Mesendoderm (in vitro differentiated cells): ENCODE measurements around the gene GNG12.
A peak's percentile ranks its signal among the peaks of the same experiment; 100 is the strongest.

Experiments used
- DNase-seq: peaks from one replicate; pipeline ENCODE4 v3.0.0; 2013
- H2AK5ac ChIP-seq: 2 replicates; pipeline ENCODE4 v1.6.1; 2013; ENCODE audit warnings: low read length, inconsistent platforms
- H2BK120ac ChIP-seq: 2 replicates; pipeline ENCODE4 v1.6.1; 2013; ENCODE audit warnings: low read depth, mild to moderate bottlenecking, low read length, moderate library complexity, mixed read lengths
- H2BK15ac ChIP-seq: replicated peaks from 2 replicates; pipeline ENCODE4 v1.6.1; 2013; ENCODE audit warnings: low read depth, mild to moderate bottlenecking, moderate library complexity
- H2BK5ac ChIP-seq: 2 replicates; pipeline ENCODE4 v1.6.1; 2013; ENCODE audit warnings: low read length, inconsistent platforms
- H3K18ac ChIP-seq: 2 replicates; pipeline ENCODE4 v1.6.1; 2013; ENCODE audit warnings: mild to moderate bottlenecking, low read length, mixed read lengths
- H3K23ac ChIP-seq: one replicate; pipeline ENCODE4 v1.6.1; 2013; ENCODE audit warnings: low read length
- H3K27ac ChIP-seq: 2 replicates; pipeline ENCODE4 v1.5.1; 2013; ENCODE audit warnings: low read depth, mild to moderate bottlenecking, inconsistent platforms, low read length, moderate library complexity
- H3K27me3 ChIP-seq: 2 replicates; pipeline ENCODE4 v1.6.1; 2013; ENCODE audit warnings: low read length, control low read depth, mild to moderate bottlenecking, inconsistent platforms; ENCODE audit not compliant: insufficient read depth, poor library complexity
- H3K36me3 ChIP-seq: 2 replicates; pipeline ENCODE4 v1.6.1; 2013; ENCODE audit warnings: low read length, inconsistent platforms; ENCODE audit not compliant: control insufficient read depth, insufficient read depth
- H3K4ac ChIP-seq: one replicate; pipeline ENCODE4 v1.6.1; 2013; ENCODE audit warnings: low read depth, mild to moderate bottlenecking, low read length, moderate library complexity
- H3K4me1 ChIP-seq: 2 replicates; pipeline ENCODE4 v1.6.1; 2013; ENCODE audit warnings: low read depth, low read length, inconsistent platforms; ENCODE audit not compliant: control insufficient read depth
- H3K4me2 ChIP-seq: 2 replicates; pipeline ENCODE4 v1.6.1; 2013; ENCODE audit warnings: low read length
- H3K4me3 ChIP-seq: 2 replicates; pipeline ENCODE4 v1.5.1; 2013; ENCODE audit warnings: mild to moderate bottlenecking, low read length
- H3K56ac ChIP-seq: one replicate; pipeline ENCODE4 v1.6.1; 2013; ENCODE audit warnings: low read length
- H3K79me1 ChIP-seq: 2 replicates; pipeline ENCODE4 v1.6.1; 2013; ENCODE audit warnings: low read length, inconsistent platforms
- H3K79me2 ChIP-seq: 2 replicates; pipeline ENCODE4 v1.6.1; 2013; ENCODE audit warnings: mild to moderate bottlenecking, low read length; ENCODE audit not compliant: control insufficient read depth, insufficient read depth
- H3K9ac ChIP-seq: 2 replicates; pipeline ENCODE4 v1.6.1; 2013; ENCODE audit warnings: low read length, inconsistent platforms
- H4K5ac ChIP-seq: one replicate; pipeline ENCODE4 v1.6.1; 2013; ENCODE audit warnings: low read length
- H4K8ac ChIP-seq: one replicate; pipeline ENCODE4 v1.6.1; 2013; ENCODE audit warnings: low read depth, mild to moderate bottlenecking, control low read depth, low read length, moderate library complexity
- WGBS: extraction: QIAGEN DNeasy Blood & Tissue Kit; methylation state at CpG from one replicate; pipeline ENCODE4 v1.1.7; 2013; ENCODE audit warnings: low lambda C conversion rate, missing lambda C conversion rate; ENCODE audit not compliant: insufficient coverage; ENCODE audit errors: extremely low coverage; 5-methylcytosine and 5-hydroxymethylcytosine counted together

Gene GNG12

GRCh38 chr1:67761091-67761490, 72.2 kb downstream of the GNG12 start:
- H3K36me3 ChIP-seq = no peaks in the 10 kb centered on the region
- no peak for DNase-seq
- H3K79me1 ChIP-seq = no peaks in the 10 kb centered on the region
- H2BK5ac ChIP-seq = no peak overlapping the region
- no peaks in the 10 kb centered on the region for H3K79me2 ChIP-seq
- H3K4me2 ChIP-seq = no peak overlapping the region
- no peak overlapping the region for H3K4ac ChIP-seq
- peaks cover 3% of the 10 kb centered on the region for H3K4me1 ChIP-seq
- no peak overlapping the region for H3K56ac ChIP-seq
- H4K5ac ChIP-seq = no peak overlapping the region
- H2BK15ac ChIP-seq = no peak overlapping the region
- H2AK5ac ChIP-seq = no peak overlapping the region
- H3K18ac ChIP-seq = no peak overlapping the region
- H4K8ac ChIP-seq = no peak overlapping the region
- no peak overlapping the region for H3K23ac ChIP-seq
- H3K27me3 ChIP-seq = no peaks in the 10 kb centered on the region
- WGBS = no CpG with 5 or more reads among the region's 2 CpGs
- H2BK120ac ChIP-seq = no peak overlapping the region
- H3K4me3 ChIP-seq = no peak overlapping the region
- no peak overlapping the region for H3K27ac ChIP-seq
- no peak overlapping the region for H3K9ac ChIP-seq

- no peak overlapping the region for H3K18ac ChIP-seq
- no peak overlapping the region for H2BK120ac ChIP-seq
- H3K36me3 ChIP-seq = no peaks in the 10 kb centered on the region
- H3K27me3 ChIP-seq = no peaks in the 10 kb centered on the region
- no peak overlapping the region for H3K4ac ChIP-seq
- peak overlapping the region; percentile 69 for H3K56ac ChIP-seq
- H3K4me2 ChIP-seq = no peak overlapping the region
- no peak overlapping the region for H3K9ac ChIP-seq
- peak overlapping the region; percentile 76 for H2AK5ac ChIP-seq
- H3K4me3 ChIP-seq = no peak overlapping the region
- H3K79me1 ChIP-seq = no peaks in the 10 kb centered on the region
- no peaks in the 10 kb centered on the region for H3K79me2 ChIP-seq
- peak; percentile 72 for DNase-seq
- no peak overlapping the region for H3K23ac ChIP-seq
- WGBS = no CpG with 5 or more reads among the region's 14 CpGs
- H3K27ac ChIP-seq = no peak overlapping the region
- no peak overlapping the region for H2BK5ac ChIP-seq
- H4K5ac ChIP-seq = no peak overlapping the region
- no peak overlapping the region for H2BK15ac ChIP-seq
- no peak overlapping the region for H4K8ac ChIP-seq
- H3K4me1 ChIP-seq = peaks cover 3% of the 10 kb centered on the region
These were observed 73.0 kb downstream of the GNG12 start for GRCh38 chr1:67760030-67760821.

GRCh38 chr1:67759692-67760029, 73.6 kb downstream of the GNG12 start:
- Histone ChIP-seq H2BK15ac (no peak overlapping the region), H2BK120ac (no peak overlapping the region), H3K23ac (no peak overlapping the region), H3K36me3 (no peaks in the 10 kb centered on the region), H3K79me2 (no peaks in the 10 kb centered on the region), H3K4me2 (no peak overlapping the region), H4K8ac (no peak overlapping the region), H2AK5ac (no peak overlapping the region), H3K27me3 (no peaks in the 10 kb centered on the region), H3K4me1 (peaks cover 3% of the 10 kb centered on the region), H3K4ac (no peak overlapping the region), H3K4me3 (no peak overlapping the region), H2BK5ac (no peak overlapping the region), H3K18ac (no peak overlapping the region), H3K9ac (no peak overlapping the region), H3K79me1 (no peaks in the 10 kb centered on the region), H3K56ac (peak overlapping the region; percentile 37), H3K27ac (no peak overlapping the region), H4K5ac (no peak overlapping the region)
- DNase-seq = no peak

DNA sequence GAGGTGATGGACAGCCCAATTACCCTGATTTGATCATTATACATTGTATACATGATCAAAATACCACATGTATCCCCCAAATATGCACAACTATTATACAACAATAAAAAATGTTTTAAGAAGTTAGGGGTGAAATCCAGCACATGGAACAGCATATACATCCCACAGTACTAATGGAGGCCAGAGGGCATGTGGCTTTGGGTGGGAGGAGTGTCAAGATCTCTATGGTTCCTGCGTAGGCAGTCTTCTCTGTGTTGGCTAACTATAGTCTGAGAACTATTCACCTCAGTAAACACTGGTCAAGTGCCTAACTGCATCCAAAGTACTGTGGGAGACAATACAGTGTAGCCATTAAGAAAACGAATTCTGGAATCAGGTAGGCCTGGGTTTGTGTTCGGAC, 74.2 kb downstream of the GNG12 start:
- Histone ChIP-seq H3K79me1 (no peaks in the 10 kb centered on the region), H3K27ac (no peak overlapping the region), H3K18ac (no peak overlapping the region), H3K36me3 (no peaks in the 10 kb centered on the region), H3K23ac (no peak overlapping the region), H2BK15ac (no peak overlapping the region), H4K8ac (no peak overlapping the region), H2AK5ac (no peak overlapping the region), H3K4me3 (no peak overlapping the region), H3K79me2 (no peaks in the 10 kb centered on the region), H4K5ac (no peak overlapping the region), H3K4me1 (peaks cover 3% of the 10 kb centered on the region), H2BK120ac (no peak overlapping the region), H3K56ac (no peak overlapping the region), H3K4me2 (no peak overlapping the region), H2BK5ac (no peak overlapping the region), H3K4ac (no peak overlapping the region), H3K9ac (no peak overlapping the region), H3K27me3 (no peaks in the 10 kb centered on the region)
- WGBS = no CpG with 5 or more reads among the region's 3 CpGs
- DNase-seq = no peak

DNA sequence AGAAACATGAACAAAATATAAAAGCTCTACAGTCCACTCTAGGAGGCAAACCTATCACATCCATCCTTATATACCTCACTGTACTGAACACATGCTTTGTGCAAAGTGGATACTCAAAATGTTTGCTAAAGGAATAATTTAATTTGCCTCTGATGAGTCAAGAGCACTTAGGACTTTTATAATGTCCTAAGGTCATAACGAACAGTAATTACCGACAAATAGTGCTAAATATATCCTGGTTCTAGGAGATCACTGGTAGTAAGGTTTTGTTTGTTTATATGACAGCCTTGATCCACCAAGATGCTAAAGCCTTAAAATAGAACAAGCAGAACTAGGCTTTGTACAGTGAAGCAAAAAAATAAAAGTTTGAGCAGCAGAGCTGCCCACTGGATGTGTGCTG, 77.6 kb downstream of the GNG12 start:
- no peak overlapping the region for H2AK5ac ChIP-seq
- no peaks in the 10 kb centered on the region for H3K79me1 ChIP-seq
- peaks cover 10% of the 10 kb centered on the region for H3K4me1 ChIP-seq
- no peak overlapping the region for H3K56ac ChIP-seq
- H2BK120ac ChIP-seq = no peak overlapping the region
- no peak overlapping the region for H3K4ac ChIP-seq
- H2BK5ac ChIP-seq = no peak overlapping the region
- H4K8ac ChIP-seq = no peak overlapping the region
- no peak overlapping the region for H3K9ac ChIP-seq
- WGBS = no CpG with 5 or more reads among the region's 2 CpGs
- no peak overlapping the region for H3K4me3 ChIP-seq
- H3K79me2 ChIP-seq = no peaks in the 10 kb centered on the region
- H4K5ac ChIP-seq = no peak overlapping the region
- H3K23ac ChIP-seq = no peak overlapping the region
- H2BK15ac ChIP-seq = no peak overlapping the region
- DNase-seq = no peak
- no peak overlapping the region for H3K27ac ChIP-seq
- H3K36me3 ChIP-seq = no peaks in the 10 kb centered on the region
- H3K4me2 ChIP-seq = no peak overlapping the region
- no peak overlapping the region for H3K18ac ChIP-seq
- no peaks in the 10 kb centered on the region for H3K27me3 ChIP-seq

- H3K56ac ChIP-seq = no peak overlapping the region
- H3K79me1 ChIP-seq = no peaks in the 10 kb centered on the region
- no peaks in the 10 kb centered on the region for H3K79me2 ChIP-seq
- H2BK5ac ChIP-seq = no peak overlapping the region
- H3K9ac ChIP-seq = no peak overlapping the region
- H2BK120ac ChIP-seq = no peak overlapping the region
- H4K5ac ChIP-seq = no peak overlapping the region
- no CpG with 5 or more reads among the region's 2 CpGs for WGBS
- H2AK5ac ChIP-seq = no peak overlapping the region
- no peak overlapping the region for H3K18ac ChIP-seq
- H3K23ac ChIP-seq = no peak overlapping the region
- DNase-seq = no peak
- no peak overlapping the region for H3K4ac ChIP-seq
- H3K4me3 ChIP-seq = no peak overlapping the region
- no peaks in the 10 kb centered on the region for H3K36me3 ChIP-seq
- H3K27me3 ChIP-seq = no peaks in the 10 kb centered on the region
- no peak overlapping the region for H3K4me2 ChIP-seq
- H4K8ac ChIP-seq = no peak overlapping the region
- no peak overlapping the region for H2BK15ac ChIP-seq
- H3K4me1 ChIP-seq = peaks cover 13% of the 10 kb centered on the region
- no peak overlapping the region for H3K27ac ChIP-seq
These were observed 78.1 kb downstream of the GNG12 start for GRCh38 chr1:67755160-67755559.
